Keratinocyte (primary cell): ENCODE measurements around the gene MEIOC.

Experiments used
- CTCF ChIP-seq, 3 experiments: IDR thresholded peaks in 1 of 3; conservative IDR thresholded peaks in 1 of 3; optimal IDR thresholded peaks in 1 of 3; 2 replicates in 2 of 3; 3 replicates in 1 of 3; pipeline versions ENCODE3 to v1.5.1; 2011; ENCODE audit warnings: low read length in 3 of 3, mild to moderate bottlenecking in 3 of 3, moderate library complexity in 2 of 3, control low read depth in 1 of 3, inconsistent platforms in 1 of 3; ENCODE audit not compliant: insufficient read depth in 2 of 3; ENCODE audit errors: extremely low read depth in 1 of 3
- EZH2 ChIP-seq: IDR thresholded peaks from one replicate; pipeline ENCODE4 v1.6.1; 2012; ENCODE audit warnings: inconsistent platforms, mild to moderate bottlenecking, low read length, moderate library complexity

- TF ChIP-seq CTCF (optimal IDR thresholded peaks at IDR 0.05 in 1 of 3, IDR thresholded peaks at IDR 0.05 in 1 of 3, conservative IDR thresholded peaks at IDR 0.05 in 1 of 3; ENCODE audit: extremely low read depth in 1 of 3, insufficient read depth in 2 of 3, low read length in 3 of 3) (no peak), EZH2 (no peak)
Observed at GRCh38 chr17:44629314-44629713, 27.0 kb upstream of the MEIOC start.
